Trophoblast cell (in vitro differentiated cells and primary cell): ENCODE data around the gene CNTNAP4.

ENCODE experiments used
- DNase-seq, 2 donors: peaks; one replicate each; pipeline ENCODE4 v3.0.0-alpha.2; 2016
- H2AFZ ChIP-seq: 2 replicates; pipeline ENCODE4 v1.6.1; 2013; ENCODE audit warnings: low read length, moderate library complexity, mild to moderate bottlenecking; ENCODE audit not compliant: insufficient read depth, poor library complexity
- H2AK5ac ChIP-seq: 2 replicates; pipeline ENCODE4 v1.6.1; 2013; ENCODE audit warnings: mild to moderate bottlenecking, low read length
- H2BK120ac ChIP-seq: 2 replicates; pipeline ENCODE4 v1.6.1; 2013; ENCODE audit warnings: low read length, mild to moderate bottlenecking, moderate library complexity; ENCODE audit not compliant: insufficient read depth, poor library complexity
- H2BK12ac ChIP-seq: 2 replicates; pipeline ENCODE4 v1.6.1; 2013; ENCODE audit warnings: mild to moderate bottlenecking, low read length, moderate library complexity
- H2BK5ac ChIP-seq: 2 replicates; pipeline ENCODE4 v1.6.1; 2013; ENCODE audit warnings: low read length, low read depth, moderate library complexity, mild to moderate bottlenecking; ENCODE audit not compliant: poor library complexity
- H3K14ac ChIP-seq: 2 replicates; pipeline ENCODE4 v1.6.1; 2013; ENCODE audit warnings: mild to moderate bottlenecking, low read length
- H3K18ac ChIP-seq: 2 replicates; pipeline ENCODE4 v1.6.1; 2013; ENCODE audit warnings: mild to moderate bottlenecking, low read length
- H3K23ac ChIP-seq: 2 replicates; pipeline ENCODE4 v1.6.1; 2013; ENCODE audit warnings: low read length
- H3K27ac ChIP-seq: 2 replicates; pipeline ENCODE4 v1.5.1; 2013; ENCODE audit warnings: low read depth, mild to moderate bottlenecking, inconsistent platforms, low read length, moderate library complexity
- H3K27me3 ChIP-seq: 2 replicates; pipeline ENCODE4 v1.6.1; 2013; ENCODE audit warnings: inconsistent platforms, mild to moderate bottlenecking, low read length, moderate library complexity; ENCODE audit not compliant: insufficient read depth
- H3K36me3 ChIP-seq, 2 experiments: 1 replicate in 1 of 2; 2 replicates in 1 of 2; pipeline ENCODE4 v1.6.1; 2013; ENCODE audit warnings: low read length in 2 of 2, mild to moderate bottlenecking in 2 of 2, moderate library complexity in 1 of 2; ENCODE audit not compliant: insufficient read depth in 2 of 2, control insufficient read depth in 1 of 2
- H3K4ac ChIP-seq: 2 replicates; pipeline ENCODE4 v1.6.1; 2013; ENCODE audit warnings: low read depth, mild to moderate bottlenecking, low read length, moderate library complexity
- H3K4me1 ChIP-seq, 2 experiments: 1 replicate in 1 of 2; 2 replicates in 1 of 2; pipeline ENCODE4 v1.6.1; 2013; ENCODE audit warnings: low read length in 2 of 2, mild to moderate bottlenecking in 2 of 2, moderate library complexity in 1 of 2; ENCODE audit not compliant: insufficient read depth in 2 of 2, control insufficient read depth in 1 of 2
- H3K4me2 ChIP-seq: 2 replicates; pipeline ENCODE4 v1.6.1; 2013; ENCODE audit warnings: inconsistent platforms, mild to moderate bottlenecking, low read length, moderate library complexity
- H3K4me3 ChIP-seq: 2 replicates; pipeline ENCODE4 v1.5.1; 2013; ENCODE audit warnings: mild to moderate bottlenecking, low read depth, low read length, inconsistent platforms
- H3K79me1 ChIP-seq: one replicate; pipeline ENCODE4 v1.6.1; 2013; ENCODE audit warnings: low read length
- H3K79me2 ChIP-seq: 2 replicates; pipeline ENCODE4 v1.6.1; 2013; ENCODE audit warnings: low read length, mild to moderate bottlenecking; ENCODE audit not compliant: control insufficient read depth, insufficient read depth, poor library complexity
- H3K9ac ChIP-seq: 2 replicates; pipeline ENCODE4 v1.6.1; 2013; ENCODE audit warnings: mild to moderate bottlenecking, low read length
- H3K9me3 ChIP-seq: 2 replicates; pipeline ENCODE4 v1.6.1; 2013; ENCODE audit warnings: low read depth, mild to moderate bottlenecking, control low read depth, inconsistent platforms, low read length; ENCODE audit not compliant: insufficient read depth
- H4K12ac ChIP-seq: 2 replicates; pipeline ENCODE4 v1.6.1; 2013; ENCODE audit warnings: low read depth, mild to moderate bottlenecking, low read length, moderate library complexity
- H4K8ac ChIP-seq: 2 replicates; pipeline ENCODE4 v1.6.1; 2013; ENCODE audit warnings: low read depth, mild to moderate bottlenecking, low read length, moderate library complexity
- H4K91ac ChIP-seq: one replicate; pipeline ENCODE4 v1.6.1; 2013; ENCODE audit warnings: low read depth, mild to moderate bottlenecking, low read length, moderate library complexity
- WGBS: extraction: QIAGEN DNeasy Blood & Tissue Kit; methylation state at CpG from one replicate; pipeline ENCODE4 v1.1.7; 2013; ENCODE audit warnings: missing lambda C conversion rate; ENCODE audit not compliant: insufficient read length, insufficient coverage; ENCODE audit errors: extremely low coverage; 5-methylcytosine and 5-hydroxymethylcytosine counted together

Gene CNTNAP4

GRCh38 chr16:76303637-76304314, 26.6 kb downstream of the CNTNAP4 start:
- Histone ChIP-seq H3K14ac (no peak overlapping the region), H3K4ac (no peak overlapping the region), H2BK12ac (no peak overlapping the region), H3K23ac (no peak overlapping the region), H3K18ac (no peak overlapping the region), H4K12ac (no peak overlapping the region), H3K27ac (no peak overlapping the region), H2AFZ (no peak overlapping the region), H3K4me3 (no peak overlapping the region), H3K9ac (no peak overlapping the region), H4K91ac (no peak overlapping the region), H3K27me3 (no peaks in the 10 kb centered on the region), H3K4me1 (no peaks in the 10 kb centered on the region), H3K79me1 (no peaks in the 10 kb centered on the region), H2AK5ac (no peak overlapping the region), H3K36me3 (no peaks in the 10 kb centered on the region), H3K79me2 (no peaks in the 10 kb centered on the region), H4K8ac (no peak overlapping the region), H3K4me2 (no peak overlapping the region), H2BK120ac (no peak overlapping the region), H2BK5ac (no peak overlapping the region), H3K9me3 (no peaks in the 10 kb centered on the region)
- WGBS: no CpG with 5 or more reads among the region's 4 CpGs
- DNase-seq: no peak

- no peak overlapping the region for H3K27ac ChIP-seq
- H3K4me2 ChIP-seq: no peak overlapping the region
- H3K9ac ChIP-seq: no peak overlapping the region
- no CpG with 5 or more reads among the region's 14 CpGs for WGBS
- H4K8ac ChIP-seq: no peak overlapping the region
- no peak overlapping the region for H3K23ac ChIP-seq
- no peak overlapping the region for H2BK12ac ChIP-seq
- H4K12ac ChIP-seq: no peak overlapping the region
- no peaks in the 10 kb centered on the region for H3K79me2 ChIP-seq
- H3K27me3 ChIP-seq: no peaks in the 10 kb centered on the region
- H2BK120ac ChIP-seq: no peak overlapping the region
- no peaks in the 10 kb centered on the region for H3K9me3 ChIP-seq
- H3K4me1 ChIP-seq: no peaks in the 10 kb centered on the region
- H2AFZ ChIP-seq: no peak overlapping the region
- DNase-seq: no peak
- H3K4me3 ChIP-seq: no peak overlapping the region
- H2AK5ac ChIP-seq: no peak overlapping the region
- no peak overlapping the region for H3K4ac ChIP-seq
- H3K14ac ChIP-seq: no peak overlapping the region
- no peaks in the 10 kb centered on the region for H3K79me1 ChIP-seq
- no peak overlapping the region for H4K91ac ChIP-seq
- H3K18ac ChIP-seq: no peak overlapping the region
- no peaks in the 10 kb centered on the region for H3K36me3 ChIP-seq
- H2BK5ac ChIP-seq: no peak overlapping the region
Measured at GRCh38 chr16:76309639-76310335, 32.6 kb downstream of the CNTNAP4 start.

- WGBS: no CpG with 5 or more reads among the region's 2 CpGs
- Histone ChIP-seq H2BK120ac (no peak overlapping the region), H3K79me2 (no peaks in the 10 kb centered on the region)
Measured at GRCh38 chr16:76311260-76311659, 34.1 kb downstream of the CNTNAP4 start.

GRCh38 chr16:76318565-76318964, 41.4 kb downstream of the CNTNAP4 start:
- Histone ChIP-seq H3K4me1 (no peaks in the 10 kb centered on the region), H3K23ac (no peak overlapping the region), H3K79me2 (no peaks in the 10 kb centered on the region), H2AFZ (no peak overlapping the region), H3K4me3 (no peak overlapping the region), H4K12ac (no peak overlapping the region), H3K27ac (no peak overlapping the region), H2BK12ac (no peak overlapping the region), H2BK5ac (no peak overlapping the region), H2BK120ac (no peak overlapping the region), H3K79me1 (no peaks in the 10 kb centered on the region), H3K9me3 (no peaks in the 10 kb centered on the region), H3K18ac (no peak overlapping the region), H4K8ac (no peak overlapping the region), H3K36me3 (no peaks in the 10 kb centered on the region), H2AK5ac (no peak overlapping the region), H3K4me2 (no peak overlapping the region), H4K91ac (no peak overlapping the region), H3K9ac (no peak overlapping the region), H3K14ac (no peak overlapping the region), H3K4ac (no peak overlapping the region), H3K27me3 (no peaks in the 10 kb centered on the region)
- no peak for DNase-seq

More at GRCh38 chr16:76311260-76311659, 34.1 kb downstream of the CNTNAP4 start:
- Histone ChIP-seq H3K23ac (no peak overlapping the region), H2AFZ (no peak overlapping the region), H3K27ac (no peak overlapping the region), H3K9ac (no peak overlapping the region), H3K79me1 (no peaks in the 10 kb centered on the region), H2AK5ac (no peak overlapping the region), H2BK12ac (no peak overlapping the region), H3K18ac (no peak overlapping the region), H4K8ac (no peak overlapping the region), H4K12ac (no peak overlapping the region), H3K9me3 (no peaks in the 10 kb centered on the region), H4K91ac (no peak overlapping the region), H3K27me3 (no peaks in the 10 kb centered on the region), H3K4me3 (no peak overlapping the region), H2BK5ac (no peak overlapping the region), H3K4me2 (no peak overlapping the region), H3K14ac (no peak overlapping the region), H3K4me1 (no peaks in the 10 kb centered on the region), H3K4ac (no peak overlapping the region), H3K36me3 (no peaks in the 10 kb centered on the region)
- no peak for DNase-seq
